HEK293T (cell line): ENCODE results near the gene HES2.

ENCODE experiments used
- CTCF ChIA-PET: fragments of 350-600 bp; formaldehyde crosslinking; extraction: SDS; loops from one replicate; lab custom pipeline; 2021; ENCODE audit warnings: antibody characterized with exemption, inconsistent platforms; lab: Yijun Ruan, JAX
- POLR2A ChIA-PET: fragments of 350-600 bp; formaldehyde crosslinking; extraction: SDS; loops from one replicate; lab custom pipeline; 2020; ENCODE audit warnings: antibody characterized with exemption, inconsistent platforms; lab: Yijun Ruan, JAX
- DNase-seq: peaks from one replicate; pipeline ENCODE4 v3.0.0; 2012; ENCODE audit warnings: mixed read lengths; ENCODE audit errors: extremely low spot score
- ARNT ChIP-seq: fragments of 450-650 bp; IDR thresholded peaks from 2 replicates; pipeline ENCODE4 v1.6.1; 2017; ENCODE audit warnings: mild to moderate bottlenecking
- BHLHE40 ChIP-seq: fragments of 450-650 bp; IDR thresholded peaks from 2 replicates; pipeline ENCODE4 v1.6.1; 2016; ENCODE audit warnings: mild to moderate bottlenecking, moderate library complexity, borderline replicate concordance
- CTBP1 ChIP-seq: fragments of 450-650 bp; IDR thresholded peaks from 2 replicates; pipeline ENCODE4 v1.6.1; 2016; ENCODE audit warnings: borderline replicate concordance
- ELF4 ChIP-seq: fragments of 450-650 bp; IDR thresholded peaks from 2 replicates; pipeline ENCODE4 v1.6.1; 2017; ENCODE audit warnings: antibody characterized with exemption
- FOXA1 ChIP-seq: fragments of 450-650 bp; IDR thresholded peaks from 2 replicates; pipeline ENCODE4 v1.6.1; 2016; ENCODE audit warnings: mild to moderate bottlenecking
- FOXK2 ChIP-seq: fragments of 450-650 bp; IDR thresholded peaks from 2 replicates; pipeline ENCODE4 v1.6.1; 2016; ENCODE audit warnings: mild to moderate bottlenecking
- FOXM1 ChIP-seq: fragments of 450-650 bp; IDR thresholded peaks from 2 replicates; pipeline ENCODE4 v1.6.1; 2017; ENCODE audit warnings: mild to moderate bottlenecking, borderline replicate concordance
- HDGF ChIP-seq: fragments of 450-650 bp; IDR thresholded peaks from 2 replicates; pipeline ENCODE4 v1.6.1; 2017; ENCODE audit warnings: antibody characterized with exemption, borderline replicate concordance
- L3MBTL2 ChIP-seq: fragments of 450-650 bp; conservative IDR thresholded peaks from 2 replicates; pipeline ENCODE4 v1.6.1; 2016; ENCODE audit warnings: mild to moderate bottlenecking
- LEF1 ChIP-seq: fragments of 450-650 bp; IDR thresholded peaks from 2 replicates; pipeline ENCODE4 v1.6.1; 2017; ENCODE audit warnings: mild to moderate bottlenecking, borderline replicate concordance
- NFRKB ChIP-seq: fragments of 450-650 bp; IDR thresholded peaks from 2 replicates; pipeline ENCODE4 v1.6.1; 2016; ENCODE audit warnings: mild to moderate bottlenecking, moderate library complexity
- PKNOX1 ChIP-seq: fragments of 450-650 bp; IDR thresholded peaks from 2 replicates; pipeline ENCODE4 v1.6.1; 2016
- SP1 ChIP-seq: fragments of 450-650 bp; IDR thresholded peaks from 2 replicates; pipeline ENCODE4 v1.6.1; 2017
- SUZ12 ChIP-seq: fragments of 450-650 bp; IDR thresholded peaks from 2 replicates; pipeline ENCODE4 v1.6.1; 2016; ENCODE audit warnings: mild to moderate bottlenecking
- TARDBP ChIP-seq: fragments of 450-650 bp; IDR thresholded peaks from 2 replicates; pipeline ENCODE4 v1.6.1; 2016
- ZNF384 ChIP-seq: fragments of 450-650 bp; IDR thresholded peaks from 2 replicates; pipeline ENCODE4 v1.6.1; 2016

Gene HES2

DNA sequence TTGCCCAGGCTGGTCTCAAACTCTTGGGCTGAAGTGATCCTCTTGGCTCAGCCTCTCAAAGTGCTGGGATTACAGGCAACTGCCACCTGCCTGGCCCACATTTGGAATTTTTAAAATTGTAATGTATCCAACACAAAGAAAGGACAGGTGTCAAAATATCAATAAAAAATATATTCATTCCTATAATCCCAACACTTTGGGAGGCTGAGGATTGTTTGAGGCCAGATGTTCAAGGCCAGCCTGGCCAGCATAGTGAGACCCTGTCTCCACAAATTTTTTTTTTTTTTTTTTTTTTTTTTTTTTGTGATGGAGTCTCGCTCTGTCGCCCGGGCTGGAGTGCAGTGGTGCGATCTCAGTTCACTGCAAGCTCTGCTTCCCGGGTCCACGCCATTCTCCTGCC is 10.0 kb downstream of the HES2 start:
- POLR2A ChIA-PET = no interaction called here
- 0 out of 2 replicates have a peak, but pooled peaks have one; percentile 14 for TF ChIP-seq ZNF384
- TF ChIP-seq L3MBTL2 = no peak
- no peak for TF ChIP-seq FOXM1
- TF ChIP-seq PKNOX1 = no peak
- no peak for TF ChIP-seq SUZ12
- TF ChIP-seq LEF1 = no peak
- no peak for DNase-seq
- CTCF ChIA-PET = interaction anchor here (0.7 to 1.2 kb wide), 3 partner anchors 41 to 163 kb away, joined by 3 to 6 read pairs (median 3); no protein-coding TSS in a partner anchor

- no peak for DNase-seq
- ChIA-PET POLR2A (no interaction called here), CTCF (interaction anchor here (0.9 to 1.2 kb wide), 2 partner anchors 61 to 162 kb away, joined by 3 read pairs; no protein-coding TSS in a partner anchor)
- TF ChIP-seq NFRKB = no peak
- TF ChIP-seq BHLHE40 = no peak
- TF ChIP-seq TARDBP = no peak
- no peak for TF ChIP-seq ZNF384
- no peak for TF ChIP-seq HDGF
- TF ChIP-seq SUZ12 = no peak
- no peak for TF ChIP-seq ELF4
- TF ChIP-seq L3MBTL2 = no peak
- TF ChIP-seq FOXK2 = no peak
- TF ChIP-seq ARNT = no peak
- TF ChIP-seq CTBP1 = no peak
- TF ChIP-seq FOXA1 = no peak
- TF ChIP-seq PKNOX1 = no peak
These were observed 10.7 kb downstream of the HES2 start for GRCh38 chr1:6409053-6409452.

DNA sequence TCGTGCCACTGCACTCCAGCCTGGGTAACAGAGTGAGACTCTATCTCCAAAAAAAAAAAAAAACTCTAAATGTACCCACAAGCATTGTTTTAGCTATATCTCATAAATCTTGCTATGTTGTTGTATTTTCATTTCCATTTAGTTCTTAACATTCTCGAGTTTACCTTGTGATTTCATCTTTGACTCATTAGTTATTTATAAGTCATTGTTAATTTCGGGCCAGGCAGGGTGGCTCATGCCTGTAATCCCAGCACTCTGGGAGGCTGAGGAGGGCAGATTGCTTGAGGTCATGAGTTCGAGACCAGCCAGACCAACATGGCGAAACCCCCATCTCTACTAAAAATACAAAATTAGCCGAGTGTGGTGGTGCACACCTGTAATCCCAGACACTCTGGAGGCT is 11.7 kb downstream of the HES2 start:
- no peak for DNase-seq
- ChIA-PET CTCF (interaction anchor here (0.7 to 1.3 kb wide), 4 partner anchors 12 to 162 kb away, joined by 3 to 6 read pairs (median 3); partner anchors contain the start of gene HES2), POLR2A (no interaction called here)
- TF ChIP-seq TARDBP = no peak
- no peak for TF ChIP-seq SUZ12
- no peak for TF ChIP-seq LEF1
- TF ChIP-seq FOXM1 = no peak
- TF ChIP-seq NFRKB = no peak
- TF ChIP-seq ELF4 = no peak
- no peak for TF ChIP-seq L3MBTL2
- no peak for TF ChIP-seq CTBP1
- no peak for TF ChIP-seq BHLHE40
- TF ChIP-seq FOXK2 = no peak
- TF ChIP-seq PKNOX1 = no peak
- no peak for TF ChIP-seq FOXA1
- no peak for TF ChIP-seq ARNT
- TF ChIP-seq ZNF384 = no peak
- no peak for TF ChIP-seq SP1
- no peak for TF ChIP-seq HDGF

DNA sequence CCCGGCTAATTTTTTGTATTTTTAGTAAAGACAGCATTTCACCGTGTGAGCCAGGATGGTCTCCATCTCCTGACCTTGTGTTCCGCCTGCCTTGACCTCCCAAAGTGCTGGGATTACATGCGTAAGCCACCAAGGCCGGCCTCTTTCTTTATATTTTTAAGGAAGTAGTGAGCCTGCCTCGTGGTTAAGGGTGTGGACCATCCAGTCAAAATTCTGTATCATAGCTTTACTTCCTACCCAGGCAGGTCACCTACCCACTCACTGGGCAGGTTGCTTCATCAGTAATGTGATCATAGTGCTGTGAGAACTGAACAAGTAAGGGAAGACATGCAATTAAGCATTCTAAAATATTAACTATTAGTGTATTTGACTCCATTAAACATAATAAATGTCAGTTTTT is 18.0 kb downstream of the HES2 start:
- DNase-seq = no peak
- ChIA-PET CTCF (interaction anchor here (0.6 to 2.2 kb wide), 4 partner anchors 13 to 155 kb away, joined by 3 to 6 read pairs (median 4); no protein-coding TSS in a partner anchor), POLR2A (no interaction called here)
- TF ChIP-seq BHLHE40 = no peak

GRCh38 chr1:6399294-6399693 is 20.4 kb downstream of the HES2 start:
- TF ChIP-seq FOXM1 = no peak
- POLR2A ChIA-PET = no interaction called here
- CTCF ChIA-PET = interaction anchor here (0.8 to 1.0 kb wide), 2 partner anchors 21 to 230 kb away, joined by 3 read pairs; no protein-coding TSS in a partner anchor
- DNase-seq = no peak

DNA sequence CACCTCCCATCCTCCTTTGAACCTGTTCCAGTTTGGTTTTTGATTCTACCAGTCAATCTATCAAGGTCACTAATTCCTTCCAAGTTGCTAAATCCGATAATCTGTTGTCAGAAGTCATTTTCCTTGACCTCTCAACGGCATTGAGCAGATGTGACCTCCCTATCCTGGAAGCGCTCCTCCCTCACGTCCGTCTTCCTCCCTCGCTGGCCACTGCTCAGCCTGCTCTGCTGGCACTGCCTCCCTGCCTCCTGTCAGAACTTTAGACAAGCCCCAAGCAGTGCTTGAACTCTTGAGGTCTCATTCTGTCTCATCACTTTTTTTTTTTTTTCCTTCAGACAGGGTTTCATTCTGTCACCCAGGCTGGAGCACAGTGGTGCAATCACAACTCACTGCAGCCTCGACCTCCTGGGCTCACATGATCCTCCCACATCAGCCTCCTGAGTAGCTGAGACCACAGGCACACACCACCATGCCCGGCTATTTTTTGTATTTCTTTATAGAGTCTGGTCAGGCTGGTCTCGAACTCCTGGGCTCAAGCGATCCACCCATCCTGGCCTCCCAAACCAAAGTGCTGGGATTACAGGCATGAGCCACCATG is 21.8 kb downstream of the HES2 start:
- CTCF ChIA-PET = interaction anchor here (0.9 to 1.5 kb wide), 3 partner anchors 16 to 26 kb away, joined by 3 to 7 read pairs (median 4); no protein-coding TSS in a partner anchor
- no peak for TF ChIP-seq ARNT
- no peak for TF ChIP-seq SUZ12
- TF ChIP-seq FOXM1 = no peak
- no peak for TF ChIP-seq CTBP1
- no peak for TF ChIP-seq PKNOX1
- TF ChIP-seq ELF4 = no peak
- TF ChIP-seq L3MBTL2 = no peak
- no peak for TF ChIP-seq BHLHE40
- no peak for TF ChIP-seq ZNF384
- TF ChIP-seq LEF1 = no peak
- no peak for TF ChIP-seq FOXA1
- TF ChIP-seq HDGF = no peak
- TF ChIP-seq FOXK2 = no peak
- TF ChIP-seq SP1 = no peak
- TF ChIP-seq TARDBP = no peak
- TF ChIP-seq NFRKB = no peak
- POLR2A ChIA-PET = no interaction called here

More for the DNA sequence above, 21.8 kb downstream of the HES2 start:
- no peak for DNase-seq
